ENCODE measurements around the gene TSPAN5. TPM values are rescaled to one million over a fixed set of nuclear protein-coding genes. Genes with fewer than 3 reads are reported as not detected.

The TSPAN5 gene
- polyA plus RNA-seq, 1 experiment, result 190 TPM

DNA sequence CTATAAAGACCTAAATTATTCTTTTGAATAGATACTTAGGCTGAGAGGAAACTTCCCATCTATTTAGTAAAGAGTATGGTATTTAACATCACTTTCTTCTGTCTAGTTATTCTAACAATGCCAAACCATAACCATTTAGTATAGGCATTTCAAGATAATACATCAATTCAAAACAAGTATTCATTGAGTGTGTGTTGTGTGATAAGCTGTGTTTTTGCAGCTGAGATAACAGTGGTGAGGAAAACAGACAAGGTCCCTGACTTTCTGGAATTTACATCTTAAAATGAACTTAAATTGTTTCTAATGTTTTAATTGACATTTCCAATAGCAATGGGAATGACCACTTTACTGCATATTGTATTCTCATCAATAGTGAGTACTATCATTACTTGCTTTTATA is 22.4 kb upstream of the TSPAN5 start:
- Histone ChIP-seq H3K27me3 (ENCODE audit: control insufficient read depth, insufficient read depth, low read length) (no peaks in the 10 kb centered on the region), H3K9me3 (ENCODE audit: control insufficient read depth, insufficient read depth, low read length) (no peaks in the 10 kb centered on the region), H3K4me3 (ENCODE audit: low read depth, low read length) (no peak overlapping the region), H3K27ac (ENCODE audit: low read depth, low read length) (no peak overlapping the region)
- no peak for DNase-seq (ENCODE audit: low read depth, low spot score)
- ChIA-PET POLR2A (no interaction called here), CTCF (no interaction called here)
- TF ChIP-seq, protein P1, sequence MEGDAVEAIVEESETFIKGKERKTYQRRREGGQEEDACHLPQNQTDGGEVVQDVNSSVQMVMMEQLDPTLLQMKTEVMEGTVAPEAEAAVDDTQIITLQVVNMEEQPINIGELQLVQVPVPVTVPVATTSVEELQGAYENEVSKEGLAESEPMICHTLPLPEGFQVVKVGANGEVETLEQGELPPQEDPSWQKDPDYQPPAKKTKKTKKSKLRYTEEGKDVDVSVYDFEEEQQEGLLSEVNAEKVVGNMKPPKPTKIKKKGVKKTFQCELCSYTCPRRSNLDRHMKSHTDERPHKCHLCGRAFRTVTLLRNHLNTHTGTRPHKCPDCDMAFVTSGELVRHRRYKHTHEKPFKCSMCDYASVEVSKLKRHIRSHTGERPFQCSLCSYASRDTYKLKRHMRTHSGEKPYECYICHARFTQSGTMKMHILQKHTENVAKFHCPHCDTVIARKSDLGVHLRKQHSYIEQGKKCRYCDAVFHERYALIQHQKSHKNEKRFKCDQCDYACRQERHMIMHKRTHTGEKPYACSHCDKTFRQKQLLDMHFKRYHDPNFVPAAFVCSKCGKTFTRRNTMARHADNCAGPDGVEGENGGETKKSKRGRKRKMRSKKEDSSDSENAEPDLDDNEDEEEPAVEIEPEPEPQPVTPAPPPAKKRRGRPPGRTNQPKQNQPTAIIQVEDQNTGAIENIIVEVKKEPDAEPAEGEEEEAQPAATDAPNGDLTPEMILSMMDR (IDR thresholded peaks at IDR 0.05; ENCODE audit: low read depth, low read length), result no peak

DNA sequence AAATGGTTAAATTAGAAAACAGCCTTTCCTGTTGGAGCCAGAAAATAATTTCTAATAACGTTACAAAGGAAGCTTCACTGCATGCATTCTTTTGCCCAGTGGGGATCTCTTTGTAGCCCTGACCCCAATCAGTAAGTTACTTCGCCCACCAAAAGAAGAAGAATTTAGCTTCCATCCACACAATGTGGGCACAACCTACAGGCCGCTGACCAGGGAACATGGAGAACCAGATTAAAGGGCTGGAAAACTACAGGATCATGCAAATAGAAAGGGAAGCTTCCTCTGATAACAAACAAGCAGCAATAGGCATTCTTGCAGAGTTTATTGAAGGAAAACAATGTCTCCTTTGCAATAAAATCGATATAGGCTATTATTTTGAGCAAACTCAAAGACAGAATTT is 21.3 kb upstream of the TSPAN5 start:
- Histone ChIP-seq H3K27me3 (ENCODE audit: control insufficient read depth, insufficient read depth, low read length) (no peaks in the 10 kb centered on the region), H3K4me3 (ENCODE audit: low read depth, low read length) (no peak overlapping the region), H3K27ac (ENCODE audit: low read depth, low read length) (no peak overlapping the region), H3K9me3 (ENCODE audit: control insufficient read depth, insufficient read depth, low read length) (no peaks in the 10 kb centered on the region)
- CTCF ChIA-PET, result no interaction called here
- POLR2A ChIA-PET, result no interaction called here
- TF ChIP-seq, protein P1 (IDR thresholded peaks at IDR 0.05; ENCODE audit: low read depth, low read length), result no peak
- DNase-seq (ENCODE audit: low read depth, low spot score), result no peak

DNA sequence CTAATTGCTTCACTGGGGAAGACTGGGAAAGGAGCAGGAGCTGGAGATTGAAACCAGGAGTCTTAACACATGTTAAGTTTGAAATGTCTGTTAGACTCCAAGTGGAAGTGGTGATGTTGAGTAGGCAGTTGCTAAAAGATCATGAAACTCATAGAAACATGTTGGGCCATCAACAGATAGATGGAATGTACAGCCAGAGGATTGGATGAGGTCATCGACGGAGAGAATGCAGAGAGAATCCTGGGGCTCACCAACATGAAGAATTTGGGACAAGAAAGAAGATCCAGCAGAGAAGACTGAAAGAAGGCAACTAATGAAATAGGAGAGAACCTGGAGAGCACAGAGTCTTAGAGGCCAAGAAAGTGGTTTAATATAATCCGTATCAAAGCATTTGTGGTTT is 19.4 kb upstream of the TSPAN5 start:
- no peak for DNase-seq (ENCODE audit: low read depth, low spot score)
- Histone ChIP-seq H3K27ac (ENCODE audit: low read depth, low read length) (no peak overlapping the region), H3K4me3 (ENCODE audit: low read depth, low read length) (no peak overlapping the region), H3K27me3 (ENCODE audit: control insufficient read depth, insufficient read depth, low read length) (no peaks in the 10 kb centered on the region), H3K9me3 (ENCODE audit: control insufficient read depth, insufficient read depth, low read length) (no peaks in the 10 kb centered on the region)
- CTCF ChIA-PET, result no interaction called here
- TF ChIP-seq, protein P1 (IDR thresholded peaks at IDR 0.05; ENCODE audit: low read depth, low read length), result no peak
- POLR2A ChIA-PET, result no interaction called here

- no peaks in the 10 kb centered on the region for H3K9me3 ChIP-seq (ENCODE audit: control insufficient read depth, insufficient read depth, low read length)
- ChIA-PET CTCF (interaction anchor here (2.4 kb wide), 1 partner anchor 207 kb away, joined by 7 read pairs; no protein-coding TSS in a partner anchor), POLR2A (no interaction called here)
- no peaks in the 10 kb centered on the region for H3K27me3 ChIP-seq (ENCODE audit: control insufficient read depth, insufficient read depth, low read length)
- no peak overlapping the region for H3K27ac ChIP-seq (ENCODE audit: low read depth, low read length)
- no peak for DNase-seq (ENCODE audit: low read depth, low spot score)
- TF ChIP-seq, protein P1 (IDR thresholded peaks at IDR 0.05; ENCODE audit: low read depth, low read length), result no peak
- no peak overlapping the region for H3K4me3 ChIP-seq (ENCODE audit: low read depth, low read length)
Measured at GRCh38 chr4:98674404-98675173, 16.2 kb upstream of the TSPAN5 start.

DNA sequence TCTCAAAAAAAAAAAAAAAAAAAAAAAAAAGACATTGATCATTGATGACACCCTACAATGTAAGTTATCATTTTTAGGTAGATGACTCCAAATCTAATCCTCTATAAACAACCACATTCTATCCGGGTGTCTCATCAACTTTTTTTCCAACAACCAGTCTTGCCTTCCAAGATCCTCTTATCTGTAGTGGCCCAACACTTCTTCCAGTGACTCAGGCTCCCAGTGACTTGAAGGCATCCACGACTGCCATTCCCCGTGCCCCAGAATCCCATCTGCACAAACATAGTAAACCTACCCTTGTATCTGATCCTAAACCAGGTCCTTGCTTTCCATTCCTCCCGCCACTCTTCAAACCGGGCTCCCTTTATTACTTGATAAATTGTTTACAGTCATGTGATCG is 15.6 kb upstream of the TSPAN5 start:
- H3K27ac ChIP-seq (ENCODE audit: low read depth, low read length), result no peak overlapping the region

More for the DNA sequence above, 15.6 kb upstream of the TSPAN5 start:
- POLR2A ChIA-PET, result no interaction called here
- Histone ChIP-seq H3K9me3 (ENCODE audit: control insufficient read depth, insufficient read depth, low read length) (no peaks in the 10 kb centered on the region), H3K4me3 (ENCODE audit: low read depth, low read length) (no peak overlapping the region), H3K27me3 (ENCODE audit: control insufficient read depth, insufficient read depth, low read length) (no peaks in the 10 kb centered on the region)
- TF ChIP-seq, protein P1 (IDR thresholded peaks at IDR 0.05; ENCODE audit: low read depth, low read length), result no peak
- CTCF ChIA-PET, result interaction anchor here (2.4 kb wide), 1 partner anchor 207 kb away, joined by 7 read pairs; no protein-coding TSS in a partner anchor
- DNase-seq (ENCODE audit: low read depth, low spot score), result no peak

Measured in AG04450 (cell line).